ENCODE results near the gene ZKSCAN5. TPM values are rescaled to one million over a fixed set of nuclear protein-coding genes. Genes with fewer than 3 reads are reported as not detected.

The ZKSCAN5 gene
- total RNA-seq, 2 donors from 2014 or later, result 14.9 to 18.2 TPM

DNA sequence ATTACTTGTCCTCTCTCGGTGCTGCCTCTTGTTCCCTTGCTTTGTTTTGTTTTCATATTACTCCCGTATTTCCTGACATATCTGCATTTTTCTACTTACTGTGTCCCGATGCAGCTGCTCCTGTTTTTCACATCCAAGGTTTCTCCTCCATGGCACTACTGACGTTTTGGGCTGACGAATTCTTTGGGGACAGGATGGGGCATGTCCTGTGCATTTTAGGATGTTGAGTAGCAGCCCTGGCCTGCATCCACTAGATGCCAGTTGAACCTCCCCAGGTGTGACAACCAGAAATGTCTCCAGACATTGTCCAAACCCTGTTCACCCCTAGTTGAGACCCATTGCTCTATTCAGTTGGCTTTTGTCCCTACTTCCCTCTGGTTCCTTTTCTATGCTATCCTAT lies 19.4 kb upstream of the ZKSCAN5 start:
- 92 to 95% methylated on average over 2 to 5 of the region's 5 CpGs for WGBS, 2 experiments (ENCODE audit: insufficient coverage in 1 of 2, insufficient read length in 1 of 2)
- DNase-seq, result no peak
- Histone ChIP-seq H3K9ac (ENCODE audit: extremely low read depth, low read length, poor library complexity, severe bottlenecking) (no peak overlapping the region), H3K9me3 (ENCODE audit: control insufficient read depth, low read length) (no peaks in the 10 kb centered on the region), H3K27ac (ENCODE audit: low read depth, low read length) (no peak overlapping the region), H3K27me3 (ENCODE audit: control insufficient read depth, insufficient read depth, low read length, poor library complexity, severe bottlenecking) (no peaks in the 10 kb centered on the region), H3K4me3 (ENCODE audit: low read length) (no peak overlapping the region), H3K36me3 (ENCODE audit: control insufficient read depth, insufficient read depth, low read length) (peaks cover 50% of the 10 kb centered on the region), H3K4me1 (ENCODE audit: control insufficient read depth, insufficient read depth, low read length) (no peaks in the 10 kb centered on the region)
- Mint-ChIP-seq H3K27me3 (ENCODE audit: insufficient read depth) (no peaks in the 10 kb centered on the region), H3K9me3 (peaks cover 7% of the 10 kb centered on the region), H3K36me3 (ENCODE audit: low read depth) (peaks cover 45% of the 10 kb centered on the region), H3K4me3 (no peak overlapping the region), H3K27ac (no peak overlapping the region), H3K4me1 (no peaks in the 10 kb centered on the region)
- TF ChIP-seq, protein P1, sequence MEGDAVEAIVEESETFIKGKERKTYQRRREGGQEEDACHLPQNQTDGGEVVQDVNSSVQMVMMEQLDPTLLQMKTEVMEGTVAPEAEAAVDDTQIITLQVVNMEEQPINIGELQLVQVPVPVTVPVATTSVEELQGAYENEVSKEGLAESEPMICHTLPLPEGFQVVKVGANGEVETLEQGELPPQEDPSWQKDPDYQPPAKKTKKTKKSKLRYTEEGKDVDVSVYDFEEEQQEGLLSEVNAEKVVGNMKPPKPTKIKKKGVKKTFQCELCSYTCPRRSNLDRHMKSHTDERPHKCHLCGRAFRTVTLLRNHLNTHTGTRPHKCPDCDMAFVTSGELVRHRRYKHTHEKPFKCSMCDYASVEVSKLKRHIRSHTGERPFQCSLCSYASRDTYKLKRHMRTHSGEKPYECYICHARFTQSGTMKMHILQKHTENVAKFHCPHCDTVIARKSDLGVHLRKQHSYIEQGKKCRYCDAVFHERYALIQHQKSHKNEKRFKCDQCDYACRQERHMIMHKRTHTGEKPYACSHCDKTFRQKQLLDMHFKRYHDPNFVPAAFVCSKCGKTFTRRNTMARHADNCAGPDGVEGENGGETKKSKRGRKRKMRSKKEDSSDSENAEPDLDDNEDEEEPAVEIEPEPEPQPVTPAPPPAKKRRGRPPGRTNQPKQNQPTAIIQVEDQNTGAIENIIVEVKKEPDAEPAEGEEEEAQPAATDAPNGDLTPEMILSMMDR (conservative IDR thresholded peaks at IDR 0.05), result no peak

- H3K9me3 Mint-ChIP-seq, result peaks cover 31% of the 10 kb centered on the region
- H3K27ac Mint-ChIP-seq, result no peak overlapping the region
- H3K27me3 Mint-ChIP-seq (ENCODE audit: insufficient read depth), result no peaks in the 10 kb centered on the region
- no peak overlapping the region for H3K9ac ChIP-seq (ENCODE audit: extremely low read depth, low read length, poor library complexity, severe bottlenecking)
- peaks cover 34% of the 10 kb centered on the region for H3K36me3 ChIP-seq (ENCODE audit: control insufficient read depth, insufficient read depth, low read length)
- no peaks in the 10 kb centered on the region for H3K4me1 ChIP-seq (ENCODE audit: control insufficient read depth, insufficient read depth, low read length)
- TF ChIP-seq, protein P1 (conservative IDR thresholded peaks at IDR 0.05), result peak; percentile 37
- H3K4me3 ChIP-seq (ENCODE audit: low read length), result no peak overlapping the region
- no peaks in the 10 kb centered on the region for H3K27me3 ChIP-seq (ENCODE audit: control insufficient read depth, insufficient read depth, low read length, poor library complexity, severe bottlenecking)
- H3K4me1 Mint-ChIP-seq, result no peaks in the 10 kb centered on the region
- H3K27ac ChIP-seq (ENCODE audit: low read depth, low read length), result no peak overlapping the region
- peaks cover 16% of the 10 kb centered on the region for H3K9me3 ChIP-seq (ENCODE audit: control insufficient read depth, low read length)
- H3K36me3 Mint-ChIP-seq (ENCODE audit: low read depth), result peaks cover 51% of the 10 kb centered on the region
- WGBS, 2 experiments (ENCODE audit: insufficient coverage in 1 of 2, insufficient read length in 1 of 2), result 90 to 91% methylated on average over 1 to 4 of the region's 4 CpGs
- no peak for DNase-seq
- H3K4me3 Mint-ChIP-seq, result no peak overlapping the region
Observed at GRCh38 chr7:99489235-99489634, 15.2 kb upstream of the ZKSCAN5 start.

DNA sequence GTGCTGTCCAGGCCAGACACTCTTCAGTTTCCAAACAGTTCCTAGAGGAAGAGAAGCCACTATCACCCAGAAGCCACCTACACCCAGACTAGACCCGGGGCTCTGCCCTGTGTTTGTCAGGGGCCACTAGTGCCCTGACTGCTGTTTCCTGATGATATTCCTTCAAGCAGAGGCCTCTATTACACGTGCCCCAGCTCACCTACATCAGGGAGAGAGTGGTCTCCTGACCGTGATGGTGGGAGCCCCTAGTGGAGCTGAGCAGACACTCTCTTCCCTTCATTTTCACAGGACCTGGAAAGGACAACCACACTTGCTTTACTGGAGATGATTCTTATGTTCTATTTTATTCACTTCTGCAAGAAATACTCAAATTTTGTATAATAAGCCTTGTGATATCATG lies 13.6 kb upstream of the ZKSCAN5 start:
- H3K4me3 ChIP-seq (ENCODE audit: low read length), result no peak overlapping the region
- peaks cover 48% of the 10 kb centered on the region for H3K9me3 Mint-ChIP-seq
- H3K4me3 Mint-ChIP-seq, result no peak overlapping the region
- H3K9ac ChIP-seq (ENCODE audit: extremely low read depth, low read length, poor library complexity, severe bottlenecking), result no peak overlapping the region
- 67 to 84% methylated on average over 2 to 3 of the region's 3 CpGs for WGBS, 2 experiments (ENCODE audit: insufficient coverage in 1 of 2, insufficient read length in 1 of 2)
- peaks cover 28% of the 10 kb centered on the region for H3K9me3 ChIP-seq (ENCODE audit: control insufficient read depth, low read length)
- DNase-seq, result no peak
- peaks cover 58% of the 10 kb centered on the region for H3K36me3 Mint-ChIP-seq (ENCODE audit: low read depth)
- H3K36me3 ChIP-seq (ENCODE audit: control insufficient read depth, insufficient read depth, low read length), result peaks cover 33% of the 10 kb centered on the region
- H3K27ac ChIP-seq (ENCODE audit: low read depth, low read length), result no peak overlapping the region
- H3K27me3 Mint-ChIP-seq (ENCODE audit: insufficient read depth), result no peaks in the 10 kb centered on the region
- TF ChIP-seq, protein P1 (conservative IDR thresholded peaks at IDR 0.05), result peak; percentile 57
- no peaks in the 10 kb centered on the region for H3K27me3 ChIP-seq (ENCODE audit: control insufficient read depth, insufficient read depth, low read length, poor library complexity, severe bottlenecking)
- H3K4me1 Mint-ChIP-seq, result no peaks in the 10 kb centered on the region
- H3K27ac Mint-ChIP-seq, result no peak overlapping the region
- H3K4me1 ChIP-seq (ENCODE audit: control insufficient read depth, insufficient read depth, low read length), result no peaks in the 10 kb centered on the region

Data from endodermal cell (in vitro differentiated cells).